ENCODE data around the gene CCDC85B.
A peak's percentile ranks its signal among the peaks of the same experiment; 100 is the strongest.
"Not testable (repeated sequence)": the region's sequence is repeated elsewhere in the genome, so short reads cannot be mapped to it uniquely, and the experiment has no call there.

CCDC85B gene

DNA sequence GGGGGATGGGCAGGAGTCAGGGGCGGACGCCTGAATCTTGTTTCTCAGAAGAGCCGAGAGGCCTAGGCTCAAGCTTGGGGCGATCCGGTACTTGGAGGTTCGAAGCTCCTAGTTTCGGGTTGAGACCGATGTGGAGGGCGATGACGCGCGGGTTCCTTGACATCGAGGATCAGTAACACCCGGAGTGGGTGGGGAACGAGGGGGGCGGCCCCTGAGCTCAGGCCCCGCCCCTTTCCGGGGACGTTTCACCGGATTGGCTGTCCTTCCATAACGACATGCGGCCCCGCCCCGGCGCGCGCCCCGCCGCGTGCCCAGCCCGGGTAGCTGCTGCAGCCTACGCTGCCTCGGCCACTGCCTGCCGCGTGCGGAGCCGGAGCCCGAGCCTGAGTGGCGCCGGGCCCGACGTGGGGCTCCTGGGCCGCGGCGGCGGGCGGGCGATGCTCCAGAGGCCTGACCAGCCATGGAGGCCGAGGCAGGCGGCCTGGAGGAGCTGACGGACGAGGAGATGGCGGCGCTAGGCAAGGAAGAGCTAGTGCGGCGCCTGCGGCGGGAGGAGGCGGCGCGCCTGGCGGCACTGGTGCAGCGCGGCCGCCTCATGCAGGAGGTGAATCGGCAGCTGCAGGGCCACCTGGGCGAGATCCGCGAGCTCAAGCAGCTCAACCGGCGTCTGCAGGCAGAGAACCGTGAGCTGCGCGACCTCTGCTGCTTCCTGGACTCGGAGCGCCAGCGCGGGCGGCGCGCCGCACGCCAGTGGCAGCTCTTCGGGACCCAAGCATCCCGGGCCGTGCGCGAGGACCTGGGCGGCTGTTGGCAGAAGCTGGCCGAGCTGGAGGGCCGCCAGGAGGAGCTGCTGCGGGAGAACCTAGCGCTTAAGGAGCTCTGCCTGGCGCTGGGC, at the start of gene CCDC85B:
Gene CCDC85B (plus strand): TSS at position 350 of the 895 bp plus-strand sequence. CDS start 111 bp downstream, at position 461.
- peak; percentile 96 to 98 (median 97) for DNase-seq

DNA sequence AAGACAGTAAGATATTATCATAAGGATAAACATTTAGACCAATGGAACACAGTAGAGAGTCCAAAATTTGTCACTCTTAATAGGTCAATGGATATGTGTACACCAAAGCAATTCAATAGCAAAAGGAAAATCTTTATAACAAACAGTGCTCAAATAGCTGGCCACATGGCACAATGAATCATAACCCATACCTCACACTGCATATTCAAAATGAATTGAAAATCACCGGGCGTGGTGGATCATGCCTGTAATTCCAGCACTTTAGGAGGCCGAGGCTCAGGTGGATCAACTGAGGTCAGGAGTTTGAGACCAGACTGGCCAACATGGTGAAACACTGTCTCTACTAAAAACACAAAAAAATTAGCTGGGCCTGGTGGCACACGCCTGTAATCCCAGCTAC, 48.3 kb upstream of the CCDC85B start:
- no peak for DNase-seq

DNA sequence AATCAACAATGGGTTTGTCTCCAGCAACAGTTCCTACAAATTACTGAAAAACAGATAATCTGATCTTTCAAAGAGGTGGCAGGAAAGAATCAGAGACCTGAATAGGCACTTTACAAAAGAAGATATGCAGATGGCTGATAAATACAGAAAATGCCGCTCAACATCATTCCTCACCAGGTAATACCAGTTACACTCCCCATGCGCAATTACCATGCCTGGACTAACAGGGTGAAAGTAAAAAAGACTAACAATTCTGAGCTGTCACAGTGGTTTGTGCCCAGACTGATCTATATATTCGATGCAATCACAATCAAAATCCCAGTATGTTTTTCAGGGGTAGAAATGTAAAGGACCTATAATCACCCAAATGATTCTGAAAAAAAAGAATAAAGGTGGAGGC, 46.7 kb upstream of the CCDC85B start:
- no peak for DNase-seq

DNA sequence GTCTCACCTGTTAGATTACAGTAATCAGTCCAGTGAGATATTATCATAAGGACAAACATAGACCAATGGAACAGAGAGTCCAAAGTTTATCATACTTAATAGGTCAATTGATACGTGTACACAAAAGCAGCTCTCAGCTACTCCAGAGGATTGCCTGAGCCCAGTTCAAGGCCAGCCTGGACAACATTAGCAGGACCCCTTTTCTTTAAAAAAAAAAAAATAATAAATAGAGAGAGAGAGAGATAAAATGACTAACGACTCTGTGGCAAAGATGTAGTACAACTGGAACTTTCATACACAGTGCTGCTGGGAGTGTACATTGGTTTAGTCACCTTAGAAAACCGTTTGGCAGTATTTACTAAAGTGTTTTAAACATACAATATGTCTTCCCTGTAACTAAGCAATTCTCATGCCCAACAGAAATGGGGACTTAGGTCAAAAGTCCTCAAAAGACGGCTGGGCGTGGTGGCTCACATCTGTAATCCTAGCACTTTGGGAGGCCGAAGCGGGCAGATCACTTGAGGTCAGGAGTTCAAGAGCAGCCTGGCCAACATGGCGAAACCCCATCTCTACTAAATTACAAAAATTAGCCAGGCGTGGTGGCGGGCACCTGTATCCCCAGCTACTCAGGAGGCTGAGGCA, 46.1 kb upstream of the CCDC85B start:
- no peak for DNase-seq

DNA sequence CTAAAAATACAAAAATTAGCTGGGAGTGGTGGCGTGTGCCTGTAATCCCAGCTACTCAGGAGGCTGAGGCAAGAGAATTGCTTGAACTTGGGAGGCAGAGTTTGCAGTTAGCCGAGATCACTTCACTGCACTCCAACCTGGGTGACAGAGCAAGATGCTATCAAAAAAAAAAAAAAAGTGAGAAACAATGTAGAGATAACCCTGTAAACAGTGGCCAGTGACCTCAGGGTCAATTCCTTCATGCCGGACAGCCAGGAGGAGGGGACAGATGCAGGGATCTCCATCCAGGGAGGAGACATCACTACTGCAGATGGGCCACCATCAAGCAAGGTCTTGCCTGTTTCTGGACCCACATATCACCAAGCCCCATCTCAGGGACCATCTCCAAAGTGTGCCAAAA, 42.7 kb upstream of the CCDC85B start:
- no peak for DNase-seq

DNA sequence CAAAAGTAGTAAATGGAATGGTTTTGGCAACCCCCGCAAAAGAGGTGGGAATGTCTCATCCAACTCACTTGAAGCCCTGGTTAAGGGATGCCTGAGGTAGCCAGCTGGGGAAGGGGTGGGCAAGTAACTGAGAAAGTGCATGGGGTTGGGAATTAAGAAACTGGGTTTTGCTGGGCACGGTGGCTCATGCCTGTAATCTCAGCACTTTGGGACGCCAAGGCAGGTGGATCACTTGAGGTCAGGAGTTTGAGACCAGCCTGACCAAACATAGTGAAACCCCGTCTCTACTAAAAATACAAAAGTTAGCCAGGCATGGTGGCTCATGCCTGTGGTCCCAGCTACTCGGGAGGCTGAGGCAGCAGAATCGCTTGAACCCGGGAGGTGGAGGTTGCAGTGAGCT, 41.8 kb upstream of the CCDC85B start:
- DNase-seq, result not testable (repeated sequence)

DNA sequence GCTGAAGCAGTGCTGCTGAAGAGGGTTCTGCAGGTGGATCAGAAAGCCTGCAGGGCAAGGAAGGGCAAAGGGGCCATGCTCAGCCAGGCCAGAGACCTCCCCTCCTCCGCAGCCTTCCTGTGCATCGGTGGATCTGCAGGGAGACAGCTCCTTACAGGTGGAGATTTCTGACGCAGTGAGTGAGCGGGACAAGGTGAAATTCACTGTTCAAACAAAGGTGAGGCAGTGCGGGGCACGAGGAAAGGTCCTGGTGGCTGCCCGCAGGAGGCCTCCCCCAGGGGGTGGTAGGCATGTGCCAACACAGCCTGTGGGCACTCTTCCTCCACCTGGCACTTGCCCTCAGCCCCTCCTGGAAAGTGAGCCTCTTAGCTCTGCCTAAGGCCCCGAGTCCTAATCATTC, 41.1 kb upstream of the CCDC85B start:
- no peak for DNase-seq

DNA sequence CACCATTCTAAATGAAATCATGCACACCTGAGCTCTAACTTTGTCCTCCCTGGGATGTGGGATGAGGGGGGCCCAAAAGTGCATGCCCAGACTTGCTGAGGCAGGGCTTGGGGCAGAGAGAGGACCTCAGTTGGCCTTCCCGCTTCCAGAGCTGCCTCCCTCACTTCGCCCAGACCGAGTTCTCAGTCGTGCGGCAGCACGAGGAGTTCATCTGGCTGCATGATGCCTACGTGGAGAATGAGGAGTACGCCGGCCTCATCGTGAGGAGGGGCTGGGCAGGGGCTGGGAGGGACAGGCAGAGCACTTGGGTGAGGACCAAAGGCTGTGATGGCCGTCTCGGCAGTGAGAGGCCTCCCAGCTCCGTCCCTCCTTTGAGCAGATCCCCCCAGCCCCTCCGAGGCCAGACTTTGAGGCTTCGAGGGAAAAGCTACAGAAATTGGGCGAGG, 40.7 kb upstream of the CCDC85B start:
- DNase-seq, result no peak

DNA sequence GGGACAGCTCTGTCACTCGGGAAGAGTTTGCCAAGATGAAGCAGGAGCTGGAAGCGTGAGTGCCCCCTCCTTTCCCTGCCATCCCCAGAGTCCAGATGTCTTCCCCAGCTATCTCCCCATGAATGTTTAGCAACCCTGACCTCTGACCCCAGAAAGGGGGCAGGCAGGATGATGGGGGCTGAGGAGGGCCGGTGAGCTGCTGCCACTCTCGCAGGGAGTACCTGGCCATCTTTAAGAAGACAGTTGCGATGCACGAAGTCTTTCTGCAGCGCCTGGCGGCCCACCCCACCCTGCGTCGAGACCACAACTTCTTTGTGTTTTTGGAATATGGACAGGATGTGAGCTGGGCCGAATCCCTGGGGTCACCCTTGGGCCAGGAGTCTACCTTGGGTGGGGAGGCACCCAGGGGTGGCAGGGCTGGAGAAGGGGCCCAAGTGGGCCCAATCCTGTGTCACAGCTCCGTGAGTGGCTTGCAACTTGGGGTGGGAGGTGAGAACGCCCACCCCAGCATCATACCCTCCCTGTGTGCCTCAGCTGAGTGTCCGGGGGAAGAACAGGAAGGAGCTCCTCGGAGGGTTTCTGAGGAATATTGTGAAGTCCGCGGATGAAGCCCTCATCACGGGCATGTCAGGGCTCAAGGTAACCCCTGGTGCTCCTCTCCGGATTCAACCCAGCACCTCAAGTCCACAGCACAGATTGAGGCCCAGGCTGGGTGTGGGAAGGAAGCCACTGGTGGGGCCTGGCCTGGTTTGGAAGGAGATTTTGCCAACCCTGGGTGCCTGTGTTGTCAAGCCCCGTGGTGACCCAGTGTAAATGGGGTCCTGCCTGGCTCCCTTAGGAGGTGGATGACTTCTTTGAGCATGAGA, 40.0 kb upstream of the CCDC85B start:
- no peak for DNase-seq

DNA sequence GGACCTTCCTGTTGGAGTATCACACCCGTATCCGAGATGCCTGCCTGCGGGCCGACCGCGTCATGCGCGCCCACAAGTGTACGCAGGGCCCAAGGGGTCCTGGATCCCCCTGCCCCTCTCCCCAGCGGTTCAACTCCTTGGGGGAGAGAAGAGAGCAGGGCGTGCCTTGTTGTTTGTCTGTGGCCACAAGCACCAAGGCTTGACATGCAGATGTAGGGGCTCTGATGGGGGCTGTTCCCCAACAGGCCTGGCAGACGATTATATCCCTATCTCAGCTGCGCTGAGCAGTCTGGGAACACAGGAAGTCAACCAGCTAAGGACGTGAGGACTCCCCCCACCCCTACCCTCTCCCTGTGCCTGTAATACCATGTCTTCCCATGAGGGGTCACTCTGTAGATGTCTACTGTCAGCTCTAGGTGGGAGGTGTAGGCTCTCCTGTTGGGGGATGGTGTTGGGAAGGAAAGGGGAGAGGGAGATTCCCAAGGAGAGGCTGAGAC, 39.3 kb upstream of the CCDC85B start:
- DNase-seq, result no peak

DNA sequence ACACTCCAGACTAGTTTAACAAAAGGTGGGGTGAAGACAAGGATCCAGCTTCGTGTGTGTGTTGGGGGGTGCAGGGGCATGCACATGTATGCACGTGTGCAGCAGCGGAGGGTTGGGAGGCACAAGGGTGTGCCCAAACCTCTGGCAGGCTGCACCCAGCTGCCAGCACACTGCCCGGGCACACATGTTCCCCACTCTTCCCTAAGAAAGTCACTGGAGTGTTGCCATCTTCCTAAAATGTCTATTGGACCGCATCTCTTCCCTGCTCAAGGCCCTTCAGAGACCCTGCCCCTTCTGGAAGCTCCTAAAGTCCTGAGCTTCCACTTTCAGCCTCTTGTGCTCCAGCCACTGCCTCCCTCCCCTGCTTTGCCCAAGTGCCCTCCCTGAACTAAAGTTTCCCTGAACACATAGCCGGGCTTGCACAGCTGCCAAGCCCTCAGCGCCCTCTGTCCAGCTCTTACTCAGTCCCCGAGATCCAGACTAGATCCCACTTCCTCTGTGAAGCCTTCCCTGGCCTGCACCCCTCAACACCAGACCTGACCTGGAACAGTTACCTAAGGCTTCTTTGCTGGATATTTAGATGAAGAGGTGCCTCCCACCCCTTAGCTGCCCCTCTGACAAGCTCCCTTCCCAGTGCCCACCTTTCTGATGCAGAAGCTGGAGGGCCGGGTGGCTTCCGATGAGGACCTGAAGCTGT, 38.5 kb upstream of the CCDC85B start:
- no peak for DNase-seq

DNA sequence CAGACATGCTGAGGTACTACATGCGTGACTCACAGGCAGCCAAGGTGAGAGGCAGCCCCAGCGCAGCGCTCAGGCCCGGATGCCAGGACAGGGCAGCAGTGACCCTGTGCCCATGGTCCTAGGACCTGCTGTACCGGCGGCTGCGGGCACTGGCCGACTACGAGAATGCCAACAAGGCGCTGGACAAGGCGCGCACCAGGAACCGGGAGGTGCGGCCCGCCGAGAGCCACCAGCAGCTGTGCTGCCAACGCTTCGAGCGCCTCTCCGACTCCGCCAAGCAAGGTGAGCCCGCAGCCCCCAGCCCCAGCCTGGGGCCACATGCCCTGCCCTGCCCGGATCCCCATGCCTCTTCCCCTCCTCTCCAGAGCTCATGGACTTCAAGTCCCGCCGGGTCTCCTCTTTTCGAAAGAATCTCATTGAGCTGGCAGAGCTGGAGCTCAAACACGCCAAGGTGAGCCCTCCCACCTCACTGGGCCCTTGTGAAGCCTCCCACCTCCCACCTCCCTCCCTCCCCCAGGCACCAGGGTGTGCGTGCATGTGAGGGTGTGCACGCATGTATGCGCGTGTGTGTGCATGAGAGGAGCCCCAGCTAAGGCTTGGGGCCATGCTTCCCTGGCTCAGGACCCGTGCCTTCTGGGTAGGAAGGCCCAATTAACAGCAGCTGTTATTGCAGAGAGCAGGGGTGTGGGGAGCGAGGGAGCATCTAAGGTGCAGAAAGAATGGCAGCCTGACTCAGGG, 37.8 kb upstream of the CCDC85B start:
- DNase-seq, result no peak

DNA sequence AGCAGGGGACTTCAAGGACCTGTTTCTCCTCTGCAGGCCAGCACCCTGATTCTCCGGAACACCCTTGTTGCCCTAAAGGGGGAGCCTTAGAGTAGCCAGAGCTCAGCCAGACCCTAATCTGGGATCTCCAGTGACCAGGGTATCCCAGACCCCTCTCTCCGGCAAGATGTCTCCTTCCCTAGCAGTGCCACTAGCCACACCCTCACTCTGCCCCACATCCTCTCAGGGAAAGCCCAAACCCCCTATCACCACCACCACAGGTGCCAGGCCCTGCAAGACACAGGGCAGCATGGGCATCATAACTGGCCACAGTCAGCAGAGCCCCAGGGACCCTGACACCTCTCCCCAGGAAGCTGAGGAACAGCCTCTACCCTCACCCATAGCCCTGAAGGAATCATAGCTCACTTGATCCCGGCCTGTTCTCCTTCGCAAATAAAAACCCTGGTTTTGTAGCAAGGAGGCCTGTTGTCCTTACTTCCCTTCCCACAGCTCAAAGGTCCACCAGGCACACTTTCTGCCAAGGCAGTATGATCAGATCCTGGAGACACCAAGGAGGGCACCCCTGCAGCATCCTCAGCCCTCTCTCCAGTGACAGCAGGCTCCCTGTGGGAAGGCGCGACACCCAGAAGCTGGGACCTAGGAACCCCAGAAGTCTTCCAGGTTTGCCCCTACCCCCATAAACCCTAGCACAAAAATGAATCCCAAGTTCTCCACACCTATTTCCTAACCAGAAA, 37.1 kb upstream of the CCDC85B start:
- no peak for DNase-seq

DNA sequence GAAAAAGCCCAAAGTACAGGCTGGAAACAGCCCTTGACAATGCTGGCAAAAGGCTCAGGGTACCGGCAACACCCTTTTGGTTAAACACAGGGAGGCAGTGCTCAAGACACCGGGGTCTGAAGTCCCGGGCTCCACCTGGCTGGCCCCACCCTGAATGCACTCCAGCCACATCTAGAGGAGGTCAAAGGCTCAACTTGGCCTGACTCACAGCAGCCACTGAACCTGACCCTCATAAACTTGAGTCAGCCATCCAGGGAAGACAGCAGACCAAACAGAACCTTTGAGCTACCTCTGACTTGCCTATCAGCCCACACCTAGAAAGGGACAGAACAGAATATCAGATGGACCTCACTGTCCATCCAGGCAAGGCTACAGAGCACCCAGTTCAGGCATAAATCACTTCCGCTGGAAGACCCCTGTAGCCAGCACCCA, 36.3 kb upstream of the CCDC85B start:
- DNase-seq, result no peak

DNA sequence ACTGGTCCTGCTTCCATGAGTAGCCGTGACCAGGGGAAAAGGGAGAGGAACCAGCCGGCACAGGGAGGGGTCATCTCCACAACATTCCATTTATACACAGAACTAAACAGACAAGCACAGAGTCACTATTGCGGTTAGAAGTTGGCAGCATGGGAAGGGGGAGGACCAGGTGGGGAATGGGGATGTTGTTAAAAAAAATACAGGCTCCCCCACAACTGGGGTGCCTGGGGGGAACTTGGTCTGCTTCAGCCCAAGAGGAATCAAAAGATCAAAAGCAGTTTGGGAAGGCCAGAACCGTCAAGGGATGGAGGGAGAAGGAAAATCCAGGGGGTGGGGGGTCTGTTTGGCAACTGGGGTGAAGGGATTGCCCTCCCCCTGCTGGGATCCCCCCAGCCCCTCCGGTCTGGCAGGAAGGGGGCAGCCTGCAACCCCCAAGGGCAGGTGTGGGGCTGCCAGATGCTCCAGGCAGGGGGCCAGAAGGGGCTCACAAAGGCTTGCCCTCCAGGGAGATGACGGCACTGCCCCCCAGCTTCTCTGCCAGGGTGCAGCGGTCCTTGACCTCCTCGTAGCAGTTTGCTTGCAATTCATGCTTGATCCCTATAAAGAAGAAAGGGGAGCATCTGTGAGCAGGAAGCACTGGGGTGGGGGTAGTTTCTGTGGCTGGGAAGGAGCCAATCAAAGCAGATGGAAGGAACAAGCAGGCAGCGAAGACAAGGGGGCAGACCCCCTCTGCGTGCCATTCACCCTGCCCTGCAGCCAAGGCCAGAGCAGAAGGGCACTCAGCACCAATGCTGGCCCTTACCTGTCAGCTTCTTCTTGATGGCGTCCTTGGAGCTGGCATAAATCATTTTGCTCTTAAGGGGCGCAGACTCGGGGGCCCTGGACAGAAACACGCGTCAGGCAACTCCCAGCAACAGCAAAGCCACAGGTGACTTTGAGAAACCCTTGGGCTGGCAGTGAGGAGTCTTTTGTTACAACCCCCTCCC, 35.3 kb upstream of the CCDC85B start:
- no peak for DNase-seq

DNA sequence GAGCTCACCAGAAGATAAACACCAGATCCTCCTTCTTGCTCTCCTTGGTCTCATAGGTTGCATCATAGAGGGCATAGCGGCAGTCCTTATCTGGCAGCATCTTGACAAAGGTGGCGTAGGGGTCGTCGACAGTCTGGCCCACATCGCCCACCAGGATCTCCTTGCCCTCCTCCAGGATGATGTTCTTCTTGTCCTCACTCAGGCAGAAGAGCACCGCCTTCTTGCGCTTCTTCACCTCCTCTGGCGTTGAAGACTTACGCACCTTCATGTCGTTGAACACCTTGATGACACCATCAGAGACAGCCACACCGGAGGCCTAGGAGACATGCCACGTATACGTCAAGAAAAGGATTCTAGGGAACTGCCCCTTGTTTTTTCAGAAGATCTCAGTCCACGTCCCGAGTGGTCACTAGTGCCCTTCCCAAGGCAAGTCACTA, 34.5 kb upstream of the CCDC85B start:
- no peak for DNase-seq

DNA sequence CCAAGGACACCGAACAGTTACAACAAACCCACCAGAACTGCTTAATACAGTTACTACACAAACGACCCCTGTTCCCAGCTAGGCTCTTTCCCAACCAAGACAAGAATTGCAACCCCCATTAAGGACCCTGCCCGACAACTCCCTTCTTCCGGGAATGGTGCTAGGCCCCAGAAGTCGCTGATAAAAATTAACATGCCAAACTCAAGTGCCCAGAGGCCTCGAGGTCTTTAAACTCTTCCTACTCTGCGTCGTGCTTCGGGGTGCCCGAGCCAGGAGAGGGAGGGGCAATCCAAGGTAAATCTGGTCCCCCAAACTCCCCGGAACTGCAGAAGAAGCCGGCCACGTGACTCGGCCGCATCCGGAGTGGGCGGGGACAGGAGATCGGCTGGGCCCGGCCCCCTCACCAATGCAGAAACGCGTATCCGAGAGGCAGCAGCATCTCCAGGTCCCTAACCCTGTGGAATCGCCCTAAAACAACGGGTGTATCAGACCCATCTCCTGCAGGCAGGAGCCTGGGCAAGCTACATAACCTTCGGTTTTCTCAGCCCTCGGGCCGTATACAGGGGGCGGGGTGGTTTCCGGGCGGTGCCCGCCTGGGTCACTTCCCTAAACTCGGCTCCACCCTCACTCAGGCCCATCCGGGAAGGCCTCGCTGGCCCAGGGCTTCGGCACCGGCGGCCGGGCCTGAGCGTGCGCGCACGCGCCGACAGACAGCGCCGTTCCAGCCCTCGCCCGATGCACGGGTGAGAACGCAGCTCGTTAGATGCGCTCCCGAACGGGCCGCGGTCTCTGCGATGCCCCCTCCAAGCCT, 33.6 kb upstream of the CCDC85B start:
- DNase-seq, result peak; percentile 73 to 84 (median 80)

DNA sequence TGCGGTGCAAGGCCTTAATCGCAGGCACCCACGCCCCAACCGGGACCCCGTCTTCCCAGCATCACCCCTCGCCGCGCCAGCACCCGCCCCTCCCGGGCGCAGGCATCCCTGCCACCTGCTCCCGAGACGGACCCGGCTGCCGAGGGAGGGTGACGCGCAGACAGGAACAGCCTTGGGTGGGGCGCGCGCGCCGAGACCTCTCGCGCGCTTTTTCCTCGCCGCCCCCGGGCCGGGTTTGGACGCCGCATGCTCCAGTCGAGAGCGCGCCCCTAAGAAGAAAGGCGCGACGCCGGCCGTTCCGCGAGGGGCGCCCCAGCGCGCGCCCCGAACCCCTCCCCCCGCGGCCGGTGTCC, 33.0 kb upstream of the CCDC85B start:
- DNase-seq, result peak; percentile 44 to 82 (median 68)

Data from stimulated activated naive CD4-positive, alpha-beta T cell (primary cell).